GM03348 (cell line): ENCODE data around the gene ADD2.
"Not testable (repeated sequence)": the region's sequence is repeated elsewhere in the genome, so short reads cannot be mapped to it uniquely, and the experiment has no call there.

Experiments used
- DNase-seq: peaks from one replicate; pipeline ENCODE4 v3.0.0; 2012; ENCODE audit warnings: low spot score

ADD2 gene

GRCh38 chr2:70748002-70748784 lies 19.8 kb downstream of the ADD2 start:
- no peak for DNase-seq

GRCh38 chr2:70747284-70747683 lies 20.7 kb downstream of the ADD2 start:
- DNase-seq, result no peak

- no peak for DNase-seq
Measured at GRCh38 chr2:70746094-70746974, 21.7 kb downstream of the ADD2 start.

GRCh38 chr2:70745276-70745825 lies 22.6 kb downstream of the ADD2 start:
- DNase-seq, result no peak

GRCh38 chr2:70744397-70744796 lies 23.6 kb downstream of the ADD2 start:
- no peak for DNase-seq

DNA sequence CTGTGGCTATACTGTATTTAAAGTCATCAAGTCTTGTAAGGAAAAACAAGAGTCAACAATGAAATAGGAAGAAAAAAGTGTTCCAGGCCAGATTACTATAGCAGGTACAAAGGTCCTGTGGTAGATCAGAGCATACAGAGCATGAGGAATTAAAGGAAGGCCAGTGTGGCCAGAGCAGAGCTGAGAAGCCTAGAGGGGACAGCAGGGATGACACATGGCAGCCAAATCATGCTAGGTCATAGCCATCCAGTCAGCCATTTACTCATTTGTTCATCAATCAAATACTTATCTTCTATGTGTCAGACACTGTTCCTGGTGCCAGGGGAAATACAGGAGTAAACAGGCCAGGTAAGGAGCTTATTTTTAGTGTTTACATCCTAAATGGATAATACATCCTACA lies 24.3 kb downstream of the ADD2 start:
- DNase-seq, result no peak

- no peak for DNase-seq
Measured at GRCh38 chr2:70743068-70743467, 24.9 kb downstream of the ADD2 start.

- not testable (repeated sequence) for DNase-seq
Measured at GRCh38 chr2:70739492-70739891, 28.5 kb downstream of the ADD2 start.

GRCh38 chr2:70738159-70738558 lies 29.8 kb downstream of the ADD2 start:
- no peak for DNase-seq

GRCh38 chr2:70735071-70735470 lies 32.9 kb downstream of the ADD2 start:
- no peak for DNase-seq

DNA sequence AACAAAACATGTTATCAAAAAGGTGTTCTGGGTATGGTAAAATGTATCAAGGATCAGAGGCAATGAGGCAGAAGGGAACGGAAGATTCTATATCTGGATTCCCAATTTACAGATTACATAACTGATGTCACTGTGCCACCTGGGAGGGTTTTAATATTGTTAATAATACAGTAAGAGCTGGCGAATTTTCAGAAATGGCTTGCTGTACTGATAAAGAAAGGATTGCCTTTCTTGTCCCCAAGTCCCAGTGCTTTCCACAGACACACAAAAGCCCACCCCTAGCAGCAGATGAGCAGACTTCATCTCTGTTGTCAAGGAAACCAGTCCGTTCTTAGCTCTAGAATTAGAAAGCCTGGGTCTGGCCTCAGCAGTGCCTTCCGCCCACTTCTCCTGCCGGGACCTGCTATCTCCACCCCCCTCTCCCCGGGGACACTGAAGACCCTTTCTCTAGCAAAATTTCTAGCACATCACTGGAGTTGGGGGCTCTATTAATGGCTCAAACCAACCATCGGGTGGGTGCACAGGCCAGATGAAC lies 34.3 kb downstream of the ADD2 start:
- DNase-seq, result no peak

DNA sequence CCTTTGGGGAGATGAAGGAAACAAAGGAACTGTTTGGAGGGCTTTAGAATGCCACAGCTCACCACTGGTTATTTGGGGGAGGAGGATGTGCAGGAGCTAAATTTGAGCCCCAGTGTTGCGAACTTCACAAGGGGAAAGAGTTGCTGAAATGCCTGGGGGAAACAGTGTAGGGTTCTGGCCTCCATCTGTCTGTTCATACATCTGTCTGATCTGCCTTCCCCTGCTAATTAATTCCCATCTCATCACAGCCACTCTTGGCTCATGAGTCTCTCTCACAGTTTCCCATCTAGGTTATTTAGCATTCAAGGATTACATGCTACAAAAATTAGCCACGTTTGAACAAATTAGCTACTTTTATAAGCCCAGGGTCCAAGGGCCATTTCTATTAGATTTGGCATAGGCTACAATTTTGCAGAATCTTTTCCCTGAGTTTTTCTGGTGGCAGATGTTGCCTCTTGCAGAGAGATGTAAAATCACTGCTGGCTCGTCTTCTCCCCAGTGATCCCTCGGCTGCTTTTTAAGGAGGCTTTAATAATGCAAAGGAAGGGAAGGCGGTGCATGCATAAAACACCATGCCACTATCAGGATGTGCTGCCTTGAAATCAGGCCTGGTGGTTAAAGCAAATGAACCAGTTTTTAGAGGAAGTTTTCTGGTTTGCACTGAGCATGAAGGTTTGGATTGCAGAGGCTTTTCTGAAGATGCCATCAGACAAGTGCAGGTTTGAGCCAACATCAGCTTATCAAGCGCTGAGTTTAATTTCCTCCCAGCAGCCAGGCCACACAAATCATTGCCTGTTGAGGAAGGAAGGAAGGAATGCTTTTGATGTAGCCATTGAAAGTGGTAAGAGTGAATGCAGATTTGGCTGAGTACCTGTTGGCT lies 35.0 kb downstream of the ADD2 start:
- no peak for DNase-seq

- no peak for DNase-seq
Measured at GRCh38 chr2:70730730-70731129, 37.3 kb downstream of the ADD2 start.

- no peak for DNase-seq
Measured at GRCh38 chr2:70729647-70730046, 38.4 kb downstream of the ADD2 start.

GRCh38 chr2:70728128-70728527 lies 39.9 kb downstream of the ADD2 start:
- DNase-seq, result no peak

- DNase-seq, result peak; percentile 63
Measured at GRCh38 chr2:70726947-70727725, 40.9 kb downstream of the ADD2 start.

GRCh38 chr2:70725505-70725904 lies 42.5 kb downstream of the ADD2 start:
- DNase-seq, result no peak

DNA sequence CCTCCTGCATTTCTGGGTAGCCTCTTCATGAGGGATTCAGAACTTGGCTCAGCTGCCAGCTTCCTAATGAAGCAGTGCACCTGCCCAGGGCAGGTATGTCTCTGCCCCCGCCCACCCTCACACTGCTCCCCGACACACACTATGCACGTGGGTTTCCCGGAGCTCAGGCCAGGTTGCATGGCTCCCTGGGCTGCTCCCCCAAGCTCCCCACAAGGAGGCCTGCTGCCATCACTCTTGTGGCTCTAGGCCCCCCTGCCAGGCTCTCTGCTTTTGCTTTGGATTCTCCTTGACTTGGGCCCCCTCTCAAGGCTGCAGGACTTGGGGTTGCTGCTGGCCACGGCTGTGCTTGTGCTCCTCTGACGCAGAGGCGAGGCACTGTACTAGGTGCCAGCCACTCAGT lies 43.6 kb downstream of the ADD2 start:
- no peak for DNase-seq

- no peak for DNase-seq
Measured at GRCh38 chr2:70723286-70723885, 44.6 kb downstream of the ADD2 start.

DNA sequence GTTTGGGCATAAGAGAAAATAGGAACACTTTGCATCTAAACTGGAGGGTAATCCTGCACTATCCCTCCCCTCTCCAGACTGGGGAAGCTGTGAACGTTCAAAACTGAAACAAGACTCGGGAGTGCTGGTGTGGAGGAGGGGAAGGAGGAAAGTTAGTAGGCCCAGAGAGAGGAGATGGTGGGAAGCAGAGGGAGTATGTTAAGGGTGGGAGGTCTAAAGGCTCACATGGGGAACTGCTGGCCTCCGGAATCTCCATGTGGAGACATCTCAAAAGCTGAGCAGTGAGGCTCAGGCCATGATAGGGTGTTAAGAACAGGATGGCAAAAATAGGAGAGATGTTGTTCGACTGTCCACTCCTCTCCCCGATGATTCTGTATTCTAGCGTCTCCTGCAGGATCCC lies 47.9 kb downstream of the ADD2 start:
- DNase-seq, result no peak
